NK-92 treated with Interleukin-12 subunit alpha and Interleukin-12 subunit beta, amount 100 ng/mL, for 24 hours (cell line): ENCODE results near the gene DPP4.
"Not testable (repeated sequence)": the region's sequence is repeated elsewhere in the genome, so short reads cannot be mapped to it uniquely, and the experiment has no call there.

ENCODE experiments used
- DNase-seq: peaks from one replicate; lab custom pipeline; 2025; lab: John Stamatoyannopoulos, UW

DPP4 gene

GRCh38 chr2:161988589-161988988, 85.4 kb downstream of the DPP4 start:
- no peak for DNase-seq

- DNase-seq: no peak
These were observed 86.7 kb downstream of the DPP4 start for GRCh38 chr2:161987311-161987710.

- DNase-seq: no peak
These were observed 90.1 kb downstream of the DPP4 start for GRCh38 chr2:161983866-161984265.

GRCh38 chr2:161983331-161983651, 90.7 kb downstream of the DPP4 start:
- DNase-seq: no peak

DNA sequence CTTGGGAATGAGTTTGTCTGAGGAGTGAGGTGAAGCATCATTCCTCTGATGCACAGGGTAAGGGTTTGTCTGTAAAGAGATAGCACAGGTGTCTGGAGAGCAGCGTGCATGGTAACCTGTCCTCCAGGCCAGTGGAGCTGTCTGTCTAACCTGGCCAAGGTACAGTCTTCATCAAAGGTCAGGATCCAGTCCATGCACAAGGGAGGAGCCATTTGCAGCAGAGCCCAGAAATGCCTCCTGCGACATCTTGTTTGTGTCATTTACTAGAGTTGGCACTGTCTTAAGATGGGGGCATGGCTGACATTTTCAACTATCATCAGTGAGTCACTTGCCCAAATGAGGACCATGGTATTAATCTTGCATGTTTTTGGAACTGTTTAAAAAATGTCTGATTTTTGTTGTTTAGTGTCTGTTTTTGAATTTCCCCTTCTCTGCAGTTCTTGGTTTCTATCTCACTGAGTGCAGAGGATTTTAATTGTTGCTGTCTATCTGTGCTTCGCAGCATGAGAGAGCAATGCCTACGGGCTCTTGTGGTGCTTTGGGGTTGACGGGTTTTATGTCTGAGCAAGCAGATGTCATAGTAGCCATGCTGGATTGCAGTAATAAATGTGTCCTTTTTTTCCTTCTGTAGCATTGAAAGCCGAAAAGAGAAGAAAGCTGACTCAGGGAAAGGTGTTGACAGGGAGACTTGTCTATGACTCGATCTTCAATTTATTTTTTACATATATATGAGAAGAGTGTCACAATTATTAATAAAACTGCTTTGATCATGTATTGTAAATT, 91.3 kb downstream of the DPP4 start:
- no peak for DNase-seq

DNA sequence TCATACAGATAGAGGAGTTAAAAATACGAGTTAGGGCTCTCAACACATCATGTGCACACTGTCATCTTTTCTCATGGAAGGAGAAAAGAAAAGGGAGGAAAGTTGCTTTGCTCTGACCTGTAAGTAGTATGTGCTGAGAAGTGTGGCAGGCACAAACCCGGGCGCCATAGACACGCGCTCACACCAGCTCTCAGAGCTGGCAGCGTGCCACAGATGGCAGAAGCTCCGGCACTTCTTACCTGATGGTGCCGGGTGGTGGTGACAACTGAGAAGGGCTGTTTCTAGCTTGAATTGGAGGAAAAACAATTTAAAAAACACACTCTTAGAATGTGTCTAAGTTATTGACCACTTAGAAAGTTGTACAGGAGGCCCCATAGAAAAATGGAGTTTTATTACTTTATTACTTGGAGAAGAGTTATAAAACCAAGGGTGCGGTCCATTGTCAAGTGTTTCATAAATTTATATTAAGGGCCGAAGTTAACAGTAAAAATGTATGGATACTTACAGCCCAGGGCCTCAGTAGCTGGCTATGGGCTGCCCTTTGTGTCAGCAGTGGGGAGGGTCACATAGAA, 92.2 kb downstream of the DPP4 start:
- no peak for DNase-seq

DNA sequence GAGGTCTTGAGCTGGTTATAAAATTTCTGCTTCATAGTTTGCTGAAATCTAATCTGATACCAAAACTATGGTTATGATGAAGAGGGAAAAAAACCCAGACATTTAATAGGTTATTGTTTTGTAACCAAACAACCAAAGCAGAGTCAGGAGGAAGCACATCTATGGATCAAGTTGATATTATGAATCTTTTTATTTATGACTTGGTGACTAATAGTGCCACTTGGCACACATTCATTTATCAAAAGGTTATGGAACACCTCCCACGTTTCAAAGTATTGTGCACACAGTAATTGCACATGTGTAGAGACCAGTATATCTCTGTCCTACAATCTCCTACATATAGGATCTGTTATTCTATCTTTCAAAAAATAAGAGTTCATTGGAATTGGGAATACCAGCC, 93.0 kb downstream of the DPP4 start:
- DNase-seq: no peak

DNA sequence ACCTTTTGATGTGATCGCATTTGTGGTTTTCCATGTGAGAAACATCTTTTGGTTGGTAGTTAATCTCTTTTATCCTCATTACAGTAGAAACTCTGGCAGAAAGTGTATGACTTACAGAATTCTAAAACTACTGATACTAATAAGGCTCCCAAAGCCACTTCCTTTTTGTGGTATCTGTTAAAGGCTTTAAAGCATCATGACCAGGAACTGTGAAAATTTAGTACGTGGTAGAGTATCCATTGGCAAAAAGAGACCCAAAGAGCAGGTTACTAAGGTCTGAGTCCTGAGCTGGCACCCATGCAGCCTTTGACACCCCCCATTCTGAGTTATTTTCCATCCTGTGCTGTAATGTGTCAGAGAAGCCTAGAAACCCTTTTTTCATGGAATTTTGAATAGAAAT, 94.5 kb downstream of the DPP4 start:
- DNase-seq: no peak

GRCh38 chr2:161977926-161978325, 96.1 kb downstream of the DPP4 start:
- DNase-seq: not testable (repeated sequence)

DNA sequence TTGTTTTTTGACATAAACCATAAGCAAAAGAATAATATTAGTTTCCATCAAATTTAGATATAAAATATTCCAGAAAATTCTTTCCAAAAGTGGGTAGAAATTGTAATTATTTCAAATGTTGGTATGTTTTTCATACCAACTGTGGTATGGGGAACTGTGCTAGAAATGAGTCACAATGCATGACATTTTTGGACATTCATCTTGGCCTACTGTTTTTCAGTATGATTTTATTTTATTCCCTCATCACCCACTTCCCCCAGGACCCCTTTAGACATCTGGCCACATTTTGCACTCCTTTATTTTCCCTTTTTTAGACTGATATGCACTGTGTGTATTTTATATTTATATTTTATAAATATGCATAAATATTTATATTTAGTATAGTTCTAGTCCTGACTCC, 97.1 kb downstream of the DPP4 start:
- no peak for DNase-seq

DNA sequence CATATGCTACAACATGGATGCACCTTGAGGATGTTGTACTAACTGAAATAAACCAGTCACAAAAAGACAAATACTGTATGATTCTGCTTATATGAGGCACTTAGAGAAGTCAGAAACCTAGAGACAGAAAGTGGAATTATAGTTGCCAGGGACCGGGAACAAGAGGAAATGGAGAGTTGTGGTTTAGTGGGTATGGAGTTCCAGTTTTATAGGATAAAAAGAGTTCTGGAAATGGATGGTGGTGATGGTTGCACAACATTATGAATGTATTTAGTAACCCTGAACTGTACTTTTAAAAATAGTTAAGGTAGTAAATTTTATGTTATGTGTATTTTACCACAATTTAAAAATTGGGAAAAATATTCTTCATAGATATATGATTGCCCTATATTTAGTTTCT, 97.7 kb downstream of the DPP4 start:
- no peak for DNase-seq

DNA sequence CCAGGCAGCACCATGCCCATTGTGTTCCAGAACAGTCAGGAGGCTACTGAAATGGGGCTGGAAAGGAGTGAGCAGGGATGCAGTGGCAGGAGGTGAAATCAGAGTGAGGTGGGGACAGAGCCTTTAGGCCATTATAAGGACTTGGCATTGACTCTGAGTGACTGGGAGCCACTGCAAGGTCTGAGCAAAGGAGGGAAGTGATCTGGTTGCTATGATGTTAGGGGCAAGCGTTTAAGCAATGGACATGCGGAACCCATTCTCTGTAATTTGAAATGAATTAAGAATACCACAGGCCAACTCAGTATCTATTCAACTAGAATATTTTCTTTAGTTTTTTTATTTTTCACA, 98.2 kb downstream of the DPP4 start:
- DNase-seq: no peak

DNA sequence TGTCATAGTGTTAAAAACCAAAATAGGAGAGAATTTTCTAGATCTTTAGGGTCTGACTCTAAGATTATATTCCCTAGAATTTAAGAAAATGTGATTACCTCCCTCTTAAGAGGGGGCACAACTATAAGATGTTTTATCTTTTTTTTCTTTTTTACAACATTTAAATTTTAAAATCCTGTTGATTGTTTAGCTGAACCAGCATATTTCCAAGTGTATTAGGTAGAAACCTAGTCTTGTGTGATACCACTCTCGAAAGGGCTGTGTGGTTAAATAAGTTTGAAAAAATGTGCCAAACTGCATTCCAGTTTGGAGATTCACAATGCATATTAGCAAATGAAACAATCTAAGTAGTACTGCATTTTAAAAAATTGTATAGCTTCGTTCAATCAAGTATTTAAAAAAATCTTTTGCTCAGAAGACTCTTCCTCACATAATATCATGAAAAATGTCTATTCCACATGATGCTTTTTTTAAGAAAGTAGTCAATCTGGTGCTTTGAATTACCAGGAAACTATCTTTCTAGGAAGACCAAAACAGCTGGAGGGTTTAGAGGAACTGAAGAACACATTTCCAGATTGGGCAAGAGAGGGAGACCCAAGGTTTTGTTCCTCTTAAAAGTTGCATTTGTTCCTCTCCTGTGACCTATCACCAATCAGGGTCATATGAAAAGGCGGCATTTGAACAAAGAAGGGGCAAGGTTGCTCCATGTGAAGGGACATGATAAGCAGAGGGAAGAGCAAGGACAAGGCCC, 98.8 kb downstream of the DPP4 start:
- no peak for DNase-seq

- DNase-seq: no peak
These were observed 99.6 kb downstream of the DPP4 start for GRCh38 chr2:161974461-161974860.

GRCh38 chr2:161972866-161973265, 101.1 kb downstream of the DPP4 start:
- no peak for DNase-seq

DNA sequence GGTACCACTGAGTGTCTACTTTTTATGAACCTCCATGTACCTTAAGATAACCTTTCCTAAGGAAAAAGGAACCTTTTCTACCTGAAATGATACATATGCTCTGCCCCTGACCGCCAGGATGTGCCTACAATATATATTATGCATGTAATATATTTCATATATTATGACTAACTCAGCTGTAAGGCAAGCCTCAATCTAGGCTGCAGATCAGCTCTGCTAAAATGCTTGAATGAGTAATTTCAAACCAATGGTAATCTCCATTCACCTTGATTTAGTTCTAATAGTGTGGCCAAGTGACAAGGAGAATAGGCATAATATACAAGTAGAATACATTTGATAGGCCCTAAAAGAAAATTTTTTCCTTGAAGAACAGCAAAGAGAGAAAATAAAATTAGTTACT, 101.8 kb downstream of the DPP4 start:
- no peak for DNase-seq

GRCh38 chr2:161971551-161971950, 102.5 kb downstream of the DPP4 start:
- DNase-seq: no peak

DNA sequence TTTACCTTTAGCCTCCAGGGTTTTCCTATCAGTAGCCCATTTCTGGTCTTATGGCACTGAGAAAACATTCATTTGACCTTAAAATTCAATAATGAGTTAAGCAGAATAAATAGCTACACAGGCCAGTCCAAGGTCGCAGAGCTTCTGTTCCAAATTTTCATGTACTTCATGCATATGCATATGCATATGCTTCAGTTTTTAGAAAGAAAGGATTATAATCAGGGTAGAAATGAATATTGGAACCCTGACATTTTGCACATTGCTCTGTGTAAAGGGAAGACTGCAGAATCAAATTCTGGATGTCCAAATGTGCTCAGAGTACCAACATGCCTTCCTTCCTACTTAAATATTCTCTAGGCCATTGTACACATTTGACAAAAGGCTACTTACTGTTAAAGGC, 104.9 kb downstream of the DPP4 start:
- DNase-seq: no peak

DNA sequence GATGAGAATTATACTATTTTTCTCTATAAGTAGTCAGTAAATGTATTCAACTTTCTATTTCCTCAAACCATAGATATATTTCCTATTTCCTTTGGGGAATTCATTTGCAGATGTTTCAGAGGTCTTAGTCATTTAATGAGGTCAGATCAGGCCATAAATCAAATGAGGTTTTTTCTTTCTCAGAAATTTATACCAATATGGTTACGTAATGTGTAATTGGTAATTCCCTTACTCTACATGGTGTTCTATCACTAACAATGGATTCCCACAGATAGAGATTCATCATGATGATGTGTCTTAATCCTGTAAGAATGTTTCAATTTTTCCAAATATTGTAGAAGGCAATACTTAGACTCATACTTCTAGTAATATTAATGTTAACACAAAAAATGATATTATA, 108.0 kb downstream of the DPP4 start:
- no peak for DNase-seq

- DNase-seq: no peak
These were observed 109.9 kb downstream of the DPP4 start for GRCh38 chr2:161964160-161964559.

- DNase-seq: no peak
These were observed 111.9 kb downstream of the DPP4 start for GRCh38 chr2:161962160-161962559.

DNA sequence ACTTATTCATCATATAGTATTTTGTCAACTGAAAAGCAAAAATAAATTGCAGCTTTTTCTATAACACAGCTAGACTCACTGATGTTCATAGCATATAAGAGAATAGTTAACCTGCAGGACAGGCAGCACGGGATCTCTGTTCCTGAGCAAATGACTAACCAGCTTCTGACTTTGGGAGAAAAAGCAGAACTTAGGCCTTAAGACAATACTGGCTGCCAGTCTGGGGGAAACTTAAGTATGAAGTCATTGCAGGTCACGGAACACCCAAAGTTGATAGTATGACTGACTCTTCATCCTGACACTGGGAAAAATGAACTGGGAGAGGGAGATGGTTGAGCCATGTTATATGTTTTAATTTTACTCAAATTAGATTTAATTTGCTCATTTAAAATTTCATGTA, 113.0 kb downstream of the DPP4 start:
- DNase-seq: no peak

DNA sequence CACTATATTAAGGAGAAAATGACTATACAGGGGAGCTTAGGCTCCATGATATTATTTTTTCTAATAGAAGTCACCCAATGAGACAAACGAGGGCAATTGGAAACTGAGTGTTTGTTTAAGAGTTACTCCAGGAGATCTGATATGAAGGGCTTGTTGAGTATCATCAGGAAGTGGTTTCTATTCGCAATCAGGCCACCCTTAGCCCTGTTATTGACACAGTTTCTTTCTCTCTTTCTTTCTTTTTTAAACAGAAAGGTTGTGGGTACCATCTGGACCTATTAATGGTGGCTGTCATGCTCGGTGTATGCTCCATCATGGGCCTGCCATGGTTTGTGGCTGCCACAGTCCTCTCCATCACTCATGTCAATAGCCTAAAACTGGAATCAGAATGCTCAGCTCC, 117.3 kb downstream of the DPP4 start:
- DNase-seq: no peak

GRCh38 chr2:161955211-161955610, 118.8 kb downstream of the DPP4 start:
- no peak for DNase-seq
